ENCODE measurements around the gene ALDH9A1.
"Not testable (repeated sequence)": the region's sequence is repeated elsewhere in the genome, so short reads cannot be mapped to it uniquely, and the experiment has no call there.

Gene ALDH9A1

DNA sequence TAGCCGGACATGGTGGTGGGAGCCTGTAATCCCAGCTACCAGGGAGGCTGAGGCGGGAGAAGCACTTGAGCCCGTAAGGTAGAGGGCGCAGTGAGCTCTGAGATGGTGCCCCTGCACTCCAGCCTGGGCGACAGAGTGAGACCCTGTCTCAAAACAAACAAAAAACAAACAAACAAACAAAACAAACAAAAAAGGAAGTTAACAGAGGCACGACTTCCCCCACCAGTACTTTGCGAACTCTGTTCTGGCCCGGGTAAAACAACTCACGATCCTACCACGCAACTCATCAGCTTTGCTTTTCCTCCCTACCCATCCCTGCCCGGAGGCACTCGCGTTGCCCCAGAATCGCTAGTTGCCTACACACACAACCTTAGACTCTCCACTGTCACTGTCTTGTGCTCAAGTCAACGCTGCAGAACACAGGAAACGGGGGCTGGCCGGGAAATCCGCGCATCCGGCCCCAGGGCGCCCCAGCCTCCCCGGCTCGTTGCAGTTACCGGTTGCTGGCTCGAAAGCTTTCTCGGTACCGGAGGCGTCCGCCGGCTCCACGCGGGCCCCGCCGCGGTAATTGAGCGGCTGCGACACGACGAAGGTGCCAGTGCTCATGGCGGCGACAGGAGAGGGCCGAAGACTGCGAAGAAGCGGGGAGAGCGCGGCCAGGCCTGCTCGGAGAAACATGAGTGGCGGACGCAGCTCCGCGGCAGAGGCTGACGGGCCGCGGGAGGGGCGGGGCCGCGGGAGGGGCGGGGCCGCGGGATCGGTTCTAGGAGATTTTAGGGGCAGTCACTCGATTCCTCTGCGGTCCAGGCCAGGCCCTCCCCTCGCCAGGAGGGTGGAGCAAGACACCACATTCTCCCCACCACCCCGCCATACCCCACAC is at the start of gene ALDH9A1:
TSS of gene ALDH9A1 (minus strand) at position 682 of the 880 bp plus-strand sequence. CDS start at position 678, 4 bp downstream.
- DNase-seq (ENCODE audit: low spot score), result peak; percentile 93

DNA sequence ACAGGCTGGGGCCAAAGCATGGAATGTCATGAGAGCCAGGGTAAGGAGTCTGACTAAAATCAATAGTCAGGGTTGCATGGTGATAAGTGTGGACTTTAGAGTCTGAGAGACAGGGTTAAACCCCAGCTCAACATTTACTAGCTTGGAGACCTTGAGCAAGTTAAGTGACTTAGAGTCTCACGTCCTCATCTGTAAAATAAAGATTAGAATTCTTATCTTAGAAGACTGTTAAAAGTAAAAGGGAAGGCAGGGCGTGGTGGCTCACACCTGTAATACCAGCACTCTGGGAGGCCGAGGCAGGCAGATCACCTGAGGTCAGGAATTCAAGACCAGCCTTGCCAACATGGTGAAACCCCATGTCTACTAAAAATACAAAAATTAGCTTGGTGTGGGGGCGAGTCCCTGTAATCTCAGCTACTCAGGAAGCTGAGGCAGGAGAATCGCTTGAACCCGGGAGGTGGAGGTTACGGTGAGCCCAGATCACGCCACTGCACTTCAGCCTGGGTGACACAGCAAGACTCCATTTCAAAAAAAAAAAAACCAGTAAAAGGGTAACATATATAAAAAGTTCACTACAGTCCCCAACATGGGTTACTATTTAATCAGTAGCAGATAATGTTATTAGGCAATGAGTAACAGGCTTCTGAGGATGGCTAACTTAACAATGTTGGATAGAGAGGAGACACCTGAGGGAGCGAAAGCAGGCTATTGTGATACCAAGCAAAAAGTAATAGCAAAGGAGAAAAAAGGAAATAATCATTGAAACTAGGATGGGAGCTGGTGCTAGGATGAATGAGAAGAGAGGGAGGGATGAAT is 49.5 kb upstream of the ALDH9A1 start:
- no peak for DNase-seq (ENCODE audit: low spot score)

DNA sequence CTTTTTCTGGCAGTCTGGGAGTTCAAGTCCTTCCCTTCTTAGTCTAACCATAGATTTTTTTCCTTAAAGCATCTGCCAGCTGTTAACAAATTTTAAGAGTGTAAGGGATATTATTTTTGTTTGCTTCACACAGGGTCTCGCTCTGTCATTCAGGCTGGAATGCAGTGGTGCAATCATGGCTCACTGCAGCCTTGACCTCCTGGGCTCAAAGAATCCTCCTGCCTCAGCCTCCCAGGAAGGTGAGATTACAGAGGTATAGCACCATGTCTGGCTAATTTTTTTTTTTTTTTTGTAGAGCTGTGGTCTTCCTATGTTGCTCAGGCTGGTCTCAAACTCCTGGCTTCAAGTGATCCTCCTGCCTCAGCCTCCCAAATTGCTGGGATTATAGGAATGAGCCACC is 46.6 kb upstream of the ALDH9A1 start:
- not testable (repeated sequence) for DNase-seq (ENCODE audit: low spot score)

DNA sequence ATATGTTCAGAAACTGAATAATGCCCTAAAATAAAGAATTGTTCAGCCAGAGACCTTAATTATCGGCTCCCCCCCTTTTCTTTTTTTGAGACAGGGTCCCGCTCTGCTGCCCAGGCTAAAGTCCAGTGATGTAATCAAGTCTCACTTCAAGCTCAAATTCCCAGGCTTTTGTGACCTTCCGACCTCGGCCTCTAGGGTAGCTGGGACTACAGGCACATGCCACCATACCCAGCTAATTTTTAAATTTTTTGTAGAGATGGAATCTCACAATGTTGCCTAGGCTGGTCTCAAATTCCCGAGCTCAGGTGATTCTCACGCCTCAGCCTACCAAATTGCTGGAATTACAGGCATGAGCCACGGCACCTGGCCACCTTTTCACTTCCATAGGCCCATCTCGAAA is 43.8 kb upstream of the ALDH9A1 start:
- no peak for DNase-seq (ENCODE audit: low spot score)

DNA sequence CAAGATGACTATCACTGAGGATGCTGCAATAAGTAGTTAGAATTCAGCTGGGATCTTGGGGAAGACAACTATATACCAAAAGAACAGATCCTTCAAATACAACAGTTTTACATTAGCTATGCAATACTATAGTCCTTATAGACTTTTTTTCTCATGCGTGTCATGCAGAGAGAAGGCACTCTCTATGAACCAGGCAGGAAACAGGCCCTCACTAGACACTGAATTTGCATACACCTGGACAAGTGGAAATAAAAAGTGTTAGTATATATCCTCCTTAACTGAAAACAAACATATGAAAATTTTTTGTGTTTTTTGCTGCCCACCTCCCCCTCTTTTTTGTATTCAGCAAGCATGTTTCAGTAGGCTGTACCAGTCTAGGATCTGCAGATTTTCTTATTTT is 40.4 kb upstream of the ALDH9A1 start:
- no peak for DNase-seq (ENCODE audit: low spot score)

DNA sequence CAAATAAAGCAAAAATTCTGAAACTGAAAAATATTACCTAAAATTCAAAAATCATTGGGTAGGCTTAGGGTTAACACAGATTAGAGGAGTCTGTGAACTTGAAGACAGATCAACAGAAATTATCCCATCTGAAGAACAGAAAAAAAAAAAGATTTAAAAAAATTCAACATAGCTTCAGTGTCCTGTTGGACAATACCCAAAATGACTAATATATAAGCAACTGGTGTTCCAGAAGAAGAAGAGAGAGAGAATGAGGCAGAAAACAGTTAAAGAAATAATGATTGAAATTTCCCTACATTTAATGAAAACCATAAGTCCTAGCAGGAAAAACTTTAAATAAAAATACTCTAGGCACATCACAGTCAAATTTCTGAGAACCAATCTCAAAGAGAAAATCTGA is 38.8 kb upstream of the ALDH9A1 start:
- no peak for DNase-seq (ENCODE audit: low spot score)

DNA sequence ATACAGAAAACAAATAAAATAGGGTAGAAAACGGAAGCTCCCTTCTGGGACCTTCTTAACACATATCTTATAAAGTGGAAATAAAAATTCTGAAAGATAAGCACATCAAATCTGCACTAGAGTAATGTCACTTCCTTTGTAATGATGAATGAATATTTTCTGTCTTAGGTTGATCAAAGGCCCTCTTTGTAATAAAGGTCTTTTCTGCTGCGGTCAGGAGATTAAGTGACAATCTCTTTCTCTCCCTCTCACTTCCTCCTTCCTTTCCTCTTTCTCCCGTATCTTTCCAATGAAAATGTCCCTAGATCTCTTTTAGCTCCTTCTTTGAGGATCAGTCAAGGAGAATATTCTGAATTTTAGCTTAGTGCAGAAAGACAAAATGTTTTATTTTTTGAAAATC is 36.5 kb upstream of the ALDH9A1 start:
- DNase-seq (ENCODE audit: low spot score), result no peak

DNA sequence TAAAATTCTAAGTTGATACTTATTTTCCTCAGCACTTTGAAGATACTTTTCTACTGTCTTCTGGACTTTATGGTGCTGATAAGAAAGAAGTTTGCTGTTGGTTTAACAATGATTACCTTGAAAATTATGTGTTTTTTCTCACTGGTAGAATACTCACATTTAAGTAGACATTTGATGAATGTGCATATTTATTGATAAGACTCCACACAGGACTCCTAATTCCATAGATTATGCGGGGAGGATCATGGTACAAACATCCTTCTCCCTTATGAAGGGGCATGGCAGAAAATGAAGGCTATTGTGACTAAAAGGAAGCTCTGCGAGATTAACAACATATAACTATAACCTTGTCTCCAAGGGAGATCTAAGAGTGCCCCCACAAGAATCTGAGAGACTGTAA is 28.5 kb upstream of the ALDH9A1 start:
- no peak for DNase-seq (ENCODE audit: low spot score)

DNA sequence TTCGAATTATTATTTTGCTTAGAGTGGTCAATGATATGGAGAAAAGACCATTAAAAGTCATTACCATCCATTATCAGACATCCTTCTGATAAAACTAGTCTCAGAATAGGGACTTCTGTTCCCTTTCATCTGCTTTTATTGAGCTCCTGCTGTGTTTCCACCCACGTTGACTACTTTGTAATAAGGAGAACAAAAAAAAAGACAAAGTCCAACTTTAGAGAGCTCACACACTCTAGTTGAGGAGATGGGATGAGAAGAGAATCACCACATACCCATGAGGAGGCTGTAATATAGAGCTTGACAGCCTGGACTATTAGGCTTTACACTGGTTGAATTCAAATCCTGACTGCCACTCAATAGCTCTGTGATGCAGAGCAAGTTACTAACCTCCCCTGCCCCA is 27.8 kb upstream of the ALDH9A1 start:
- DNase-seq (ENCODE audit: low spot score), result no peak

DNA sequence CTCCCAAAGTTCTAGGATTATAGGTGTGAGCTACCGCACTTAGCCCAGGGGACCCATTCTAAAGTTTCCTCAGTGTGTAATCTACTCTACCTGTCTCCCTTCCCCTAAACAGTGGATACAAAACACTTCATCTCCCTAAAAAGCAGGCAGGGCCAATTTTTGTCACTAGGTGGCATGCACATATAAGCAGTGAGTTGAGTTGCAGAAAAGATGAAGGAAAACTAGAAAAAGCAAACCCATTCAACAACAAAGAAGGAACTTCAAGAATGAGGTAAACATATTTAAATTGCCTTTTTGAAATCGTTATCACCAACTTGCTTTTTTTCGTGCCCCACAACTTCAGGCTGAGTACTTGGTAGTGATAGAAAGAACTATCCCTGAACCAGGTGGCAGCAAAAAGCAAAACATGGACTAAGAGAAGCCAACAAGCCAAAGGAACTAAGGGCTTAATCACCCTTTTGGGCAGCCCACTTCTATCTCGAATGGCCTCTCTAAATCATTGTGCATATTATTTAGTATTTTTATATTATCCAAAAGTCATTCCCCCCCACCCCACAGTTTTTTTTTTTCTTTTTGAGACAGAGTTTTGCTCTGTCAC is 19.7 kb upstream of the ALDH9A1 start:
- peak; percentile 73 for DNase-seq (ENCODE audit: low spot score)

DNA sequence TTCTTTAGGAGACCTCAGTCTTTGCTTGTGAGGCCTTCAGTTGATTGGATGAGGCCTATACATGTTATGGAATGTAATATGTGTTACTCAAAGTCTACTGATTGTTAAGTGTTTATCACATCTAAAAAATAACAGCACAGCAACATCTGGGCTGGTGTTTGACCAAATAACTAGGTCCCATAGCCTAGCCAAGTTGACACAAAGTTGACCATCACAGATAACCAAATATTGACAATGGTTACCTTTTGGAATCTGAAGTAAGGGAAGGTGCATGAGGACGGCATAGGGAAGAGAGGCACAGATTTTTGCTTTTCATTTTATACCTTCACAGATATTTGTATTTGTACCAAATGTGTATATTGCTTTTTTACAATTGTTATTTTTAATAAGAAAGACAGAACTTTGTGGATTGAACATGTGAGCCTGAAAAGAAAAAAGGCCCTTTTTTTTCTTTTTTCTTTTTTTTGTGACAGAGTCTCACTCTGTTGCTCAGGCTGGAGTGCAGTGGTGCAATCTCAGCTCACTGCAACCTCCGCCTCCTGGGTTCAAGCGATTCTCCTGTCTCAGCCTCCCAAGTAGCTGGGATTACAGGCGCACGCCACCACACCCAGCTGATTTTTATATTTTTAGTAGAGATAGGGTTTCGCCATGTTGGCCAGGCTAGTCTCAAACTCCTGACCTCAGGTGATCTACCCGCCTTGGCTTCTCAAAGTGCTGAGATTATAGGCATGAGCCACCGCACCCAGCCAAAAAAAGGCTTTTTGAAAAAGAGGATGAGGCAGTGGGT is 18.1 kb upstream of the ALDH9A1 start:
- DNase-seq (ENCODE audit: low spot score), result not testable (repeated sequence)

DNA sequence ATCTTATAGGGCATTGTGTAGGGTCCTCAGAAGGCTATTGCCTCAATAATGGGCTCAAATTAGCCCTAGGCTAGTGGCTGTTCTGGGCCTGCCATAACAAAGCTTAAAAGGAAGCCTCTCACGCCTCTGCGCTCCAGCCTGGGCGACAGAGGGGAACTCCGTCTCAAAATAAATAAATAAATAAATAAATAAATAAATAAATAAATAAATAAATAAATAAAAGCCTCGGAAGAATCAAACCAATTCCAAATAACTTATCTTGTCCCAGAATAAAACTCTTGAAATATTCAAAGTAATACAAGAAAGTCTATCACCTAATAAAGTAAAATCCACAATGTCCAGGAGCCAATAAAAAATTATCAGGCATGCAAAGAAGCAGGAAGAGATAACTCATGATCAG is 14.4 kb upstream of the ALDH9A1 start:
- no peak for DNase-seq (ENCODE audit: low spot score)

DNA sequence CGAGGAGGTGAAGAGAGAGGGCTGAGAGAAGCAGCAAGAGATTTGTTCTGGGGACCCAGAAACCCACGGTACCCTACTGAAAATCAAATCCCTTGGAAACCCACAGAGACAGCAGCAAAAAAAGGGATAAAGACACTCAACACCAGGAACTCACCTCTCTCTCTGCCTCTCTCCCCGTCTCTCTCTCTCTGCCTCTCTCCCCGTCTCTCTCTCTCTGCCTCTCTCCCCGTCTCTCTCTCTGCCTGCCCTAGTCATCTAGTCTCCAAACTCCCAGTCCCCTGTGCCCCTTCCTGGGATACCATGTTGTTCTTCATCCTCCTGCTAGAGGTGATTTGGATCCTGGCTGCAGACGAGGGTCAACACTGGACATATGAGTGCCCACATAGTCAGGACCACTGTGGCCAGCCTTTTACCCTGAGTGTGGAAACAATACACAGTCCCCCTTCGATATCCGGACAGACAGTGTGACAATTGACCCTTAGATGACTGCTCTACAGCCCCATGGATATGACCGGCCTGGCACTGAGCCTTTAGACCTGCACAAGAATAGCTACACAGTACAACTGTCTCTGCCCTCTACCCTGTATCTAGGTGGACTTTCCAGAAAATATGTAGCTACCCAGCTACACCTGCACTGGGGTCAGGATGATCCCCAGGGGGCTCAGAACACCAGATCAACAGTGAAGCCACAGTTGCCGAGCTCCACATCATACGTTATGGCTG is 9.8 kb upstream of the ALDH9A1 start:
- DNase-seq (ENCODE audit: low spot score), result no peak

DNA sequence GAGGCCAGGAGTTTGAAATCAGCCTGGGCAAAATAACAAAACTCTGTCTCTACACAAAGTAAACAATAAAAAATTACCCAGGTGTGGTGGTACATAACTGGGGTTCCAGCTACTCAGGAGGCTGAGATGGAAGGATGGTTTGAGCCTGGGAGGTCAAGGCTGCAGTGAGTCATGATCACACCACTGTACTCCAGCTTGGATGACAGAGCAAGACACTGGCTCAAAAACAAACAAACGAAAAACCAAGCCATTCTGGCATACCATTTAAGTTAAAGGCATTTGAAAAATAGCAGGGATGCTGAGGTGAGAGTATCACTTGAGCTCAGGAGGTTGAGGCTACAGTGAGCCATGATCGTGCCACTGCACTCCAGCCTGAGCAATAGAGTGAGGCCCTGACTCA is 5.3 kb upstream of the ALDH9A1 start:
- no peak for DNase-seq (ENCODE audit: low spot score)

DNA sequence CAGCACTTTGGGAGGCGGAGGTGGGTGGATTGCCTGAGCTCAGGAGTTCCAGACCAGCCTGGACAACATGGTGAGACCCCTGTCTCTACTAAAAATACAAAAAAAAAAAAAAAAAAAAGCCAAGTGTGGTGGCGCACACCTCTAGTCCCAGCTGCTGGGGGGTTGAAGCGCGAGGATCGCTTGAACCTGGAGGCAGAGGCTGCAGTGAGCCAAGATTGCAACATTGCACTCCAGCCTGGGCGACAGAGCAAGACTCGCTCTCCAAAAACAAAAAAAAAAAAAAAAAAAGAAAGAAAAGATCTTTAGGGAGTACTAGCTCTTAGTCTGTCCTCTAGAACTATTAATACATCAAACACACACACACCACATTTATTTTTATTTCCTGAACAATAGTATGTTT is 3.6 kb upstream of the ALDH9A1 start:
- not testable (repeated sequence) for DNase-seq (ENCODE audit: low spot score)

DNA sequence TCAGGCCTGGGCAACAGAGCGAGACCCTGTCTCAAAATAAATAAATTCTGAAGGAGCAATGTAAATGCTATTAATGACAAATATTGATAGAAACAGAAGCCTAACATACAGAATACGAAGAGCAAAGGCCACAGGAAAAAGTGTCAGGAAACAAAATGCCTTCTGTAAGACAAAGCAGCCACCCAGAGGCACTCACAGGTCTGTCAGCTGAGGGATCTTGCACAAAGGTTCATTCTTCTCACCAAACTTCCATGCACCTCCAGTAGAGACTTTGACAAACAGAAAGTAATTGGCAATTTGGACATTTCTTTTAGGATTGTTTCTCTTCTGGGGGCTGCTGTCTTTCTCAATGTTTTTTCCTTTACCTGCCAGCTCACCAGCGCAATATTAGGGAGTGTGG is 1.2 kb upstream of the ALDH9A1 start:
- no peak for DNase-seq (ENCODE audit: low spot score)

DNA sequence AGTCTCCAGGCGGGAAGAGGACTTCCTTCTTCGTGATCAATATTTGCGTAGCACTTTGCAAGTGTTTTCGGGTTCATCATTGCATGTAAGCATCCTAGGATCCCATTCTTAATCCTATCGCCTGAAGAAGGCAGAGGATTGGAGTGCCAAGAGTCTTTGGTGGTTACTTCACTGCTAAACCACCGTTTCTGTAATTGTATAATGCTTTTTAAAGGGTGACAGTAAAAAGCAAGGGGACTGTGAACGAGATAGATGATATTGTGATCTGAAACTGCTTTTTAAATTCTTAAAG is 345 bp upstream of the ALDH9A1 start:
- no peak for DNase-seq (ENCODE audit: low spot score)

DNA sequence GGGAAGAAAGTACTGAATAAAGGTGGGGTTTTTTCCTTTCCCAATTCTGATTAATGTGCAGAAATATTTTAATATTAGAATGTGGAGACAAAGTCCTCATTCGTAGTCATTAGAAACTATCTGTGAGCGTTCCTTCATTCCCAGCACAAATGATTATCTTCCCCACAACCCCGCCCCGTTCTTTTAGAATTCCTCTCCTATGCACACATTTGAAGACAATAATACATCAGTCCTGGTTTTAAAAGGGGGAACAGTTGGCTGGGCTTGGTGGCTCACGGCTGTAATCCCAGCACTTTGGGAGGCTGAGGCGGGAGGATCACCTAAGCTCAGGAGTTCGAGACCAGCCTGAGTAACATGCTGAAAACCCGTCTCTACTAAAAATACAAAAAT is 876 bp downstream of the ALDH9A1 start:
- no peak for DNase-seq (ENCODE audit: low spot score)

DNA sequence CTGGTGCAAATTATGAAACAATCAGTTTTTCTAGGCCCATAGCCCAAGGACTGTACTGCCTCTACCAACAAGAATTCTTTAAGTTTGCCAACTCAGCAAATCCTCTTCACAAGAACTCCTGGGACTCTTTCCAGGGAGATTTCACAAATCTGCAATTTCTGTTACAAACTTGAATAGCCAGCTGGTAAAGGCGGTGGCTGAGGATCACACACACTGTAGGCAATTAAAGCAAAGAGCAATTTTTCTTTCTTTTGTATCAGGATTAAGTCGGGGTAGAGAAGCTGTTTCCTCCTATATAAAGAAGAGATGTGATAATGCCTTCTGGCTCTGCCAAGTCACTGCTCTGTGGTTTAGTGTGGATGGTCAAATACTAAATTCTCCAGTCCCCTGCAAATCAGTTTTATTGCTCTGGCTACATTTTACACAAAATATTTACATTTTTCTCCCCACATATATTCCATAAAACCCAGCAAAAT is 1.7 kb downstream of the ALDH9A1 start:
- DNase-seq (ENCODE audit: low spot score), result peak; percentile 37

DNA sequence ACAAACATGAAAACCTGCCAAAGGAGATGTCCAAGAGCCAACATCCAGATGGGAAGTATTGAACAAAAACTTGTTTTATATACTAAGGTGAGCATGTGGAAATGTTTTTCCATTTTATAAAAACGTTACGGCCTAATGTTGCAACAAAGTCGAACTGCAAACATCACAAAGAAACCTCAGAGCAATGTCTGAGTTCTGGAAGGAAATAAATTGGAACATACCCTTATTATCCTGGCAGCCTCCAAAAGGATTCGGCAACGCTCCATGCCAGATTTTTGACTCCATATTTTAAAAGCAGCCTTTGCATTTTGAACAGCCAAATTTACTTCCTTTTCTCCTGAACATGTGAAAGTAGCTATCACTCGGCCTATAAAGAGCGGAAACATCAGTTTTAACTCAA is 3.3 kb downstream of the ALDH9A1 start:
- DNase-seq (ENCODE audit: low spot score), result peak; percentile 5

DNA sequence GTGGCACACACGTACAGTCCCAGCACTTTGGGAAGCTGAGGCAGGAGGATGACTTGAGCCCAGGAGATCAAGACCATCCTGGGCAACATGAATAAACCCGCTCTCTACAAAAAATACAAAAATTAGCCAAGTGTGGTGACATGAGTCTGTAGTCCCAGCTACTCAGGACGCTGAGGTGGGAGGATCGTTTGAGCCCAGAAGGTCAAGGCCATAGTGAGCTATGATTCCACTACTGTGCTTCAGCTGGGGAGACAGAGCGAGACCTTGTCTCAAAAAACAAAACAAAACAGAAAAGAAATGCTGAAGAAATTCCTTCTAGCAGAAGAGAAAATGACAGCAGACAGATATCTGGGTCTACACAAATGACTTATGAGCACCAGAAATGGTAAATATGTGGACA is 10.3 kb downstream of the ALDH9A1 start:
- DNase-seq (ENCODE audit: low spot score), result no peak

Measured in cerebellar cortex (tissue), 1 donor.